Stimulated activated CD8-positive, alpha-beta memory T cell treated with anti-CD3 and anti-CD28 coated beads, Interleukin-4, amount 100 ng/mL, for 24 hours (primary cell): ENCODE measurements around the gene MAGEA6.
"Not testable (repeated sequence)": the region's sequence is repeated elsewhere in the genome, so short reads cannot be mapped to it uniquely, and the experiment has no call there.

ENCODE experiments used
- DNase-seq: peaks from one replicate; pipeline ENCODE4 v3.0.0-alpha.2; 2020; ENCODE audit warnings: low read depth

MAGEA6 gene, protein sequence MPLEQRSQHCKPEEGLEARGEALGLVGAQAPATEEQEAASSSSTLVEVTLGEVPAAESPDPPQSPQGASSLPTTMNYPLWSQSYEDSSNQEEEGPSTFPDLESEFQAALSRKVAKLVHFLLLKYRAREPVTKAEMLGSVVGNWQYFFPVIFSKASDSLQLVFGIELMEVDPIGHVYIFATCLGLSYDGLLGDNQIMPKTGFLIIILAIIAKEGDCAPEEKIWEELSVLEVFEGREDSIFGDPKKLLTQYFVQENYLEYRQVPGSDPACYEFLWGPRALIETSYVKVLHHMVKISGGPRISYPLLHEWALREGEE

DNA sequence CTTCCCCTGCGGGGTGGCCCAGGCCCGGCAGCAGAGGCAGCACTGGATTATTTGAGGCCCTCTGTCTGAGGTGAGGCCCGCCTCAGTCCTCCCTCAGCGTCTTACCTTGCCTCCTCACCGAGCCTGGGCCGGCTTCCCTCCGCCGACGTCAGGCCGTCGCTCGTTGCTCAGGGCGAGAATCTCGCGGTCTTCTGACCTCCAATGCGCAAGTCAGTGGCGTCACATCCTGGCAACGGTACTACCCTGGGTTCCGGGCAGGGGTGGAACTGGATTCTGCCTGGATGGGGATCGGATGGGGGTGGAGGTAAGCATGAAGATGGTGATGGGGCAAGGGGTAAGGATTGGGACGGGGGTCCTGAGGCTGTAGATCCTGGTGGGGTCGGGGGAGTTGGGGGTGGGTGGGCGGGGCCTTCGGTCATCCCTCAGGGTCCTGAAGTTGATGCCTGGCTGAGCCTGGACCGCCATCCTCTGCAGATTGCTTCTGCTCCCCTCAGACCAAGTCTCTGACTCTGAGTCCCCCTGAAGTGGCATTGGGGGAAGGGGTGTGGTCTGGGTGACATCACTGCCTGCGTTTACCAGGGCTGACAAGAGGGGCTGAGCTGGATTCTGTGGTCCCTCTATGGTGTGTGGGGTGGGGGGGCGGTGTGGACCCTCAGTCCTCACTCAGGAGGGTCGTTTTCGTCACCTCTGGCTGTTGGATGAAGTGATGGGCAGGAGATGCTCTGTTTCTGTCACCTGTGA, at the start of gene MAGEA6:
Gene MAGEA6 (minus strand): TSS at position 141 of the 741 bp plus-strand sequence. CDS start 2,039 bp downstream, outside the sequence.
- DNase-seq, result not testable (repeated sequence)

DNA sequence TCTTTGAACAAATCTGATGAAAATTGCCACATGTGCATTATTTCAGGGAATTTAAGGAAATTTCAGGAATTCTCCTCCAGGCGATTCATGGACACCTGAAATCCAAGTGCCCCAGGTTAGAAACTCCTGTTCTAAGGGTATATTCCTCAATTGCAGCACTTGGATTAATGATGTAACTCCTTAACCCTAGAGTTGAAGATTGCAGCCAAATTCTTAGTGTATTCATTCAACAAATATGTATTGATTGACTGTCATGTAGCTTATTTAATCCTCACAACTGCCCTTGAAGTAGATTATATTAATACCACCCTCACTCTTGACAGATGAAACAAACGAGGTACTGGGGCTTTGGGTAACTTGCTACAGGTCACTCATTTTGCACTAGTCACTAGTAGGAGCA, 49.8 kb upstream of the MAGEA6 start:
- no peak for DNase-seq

DNA sequence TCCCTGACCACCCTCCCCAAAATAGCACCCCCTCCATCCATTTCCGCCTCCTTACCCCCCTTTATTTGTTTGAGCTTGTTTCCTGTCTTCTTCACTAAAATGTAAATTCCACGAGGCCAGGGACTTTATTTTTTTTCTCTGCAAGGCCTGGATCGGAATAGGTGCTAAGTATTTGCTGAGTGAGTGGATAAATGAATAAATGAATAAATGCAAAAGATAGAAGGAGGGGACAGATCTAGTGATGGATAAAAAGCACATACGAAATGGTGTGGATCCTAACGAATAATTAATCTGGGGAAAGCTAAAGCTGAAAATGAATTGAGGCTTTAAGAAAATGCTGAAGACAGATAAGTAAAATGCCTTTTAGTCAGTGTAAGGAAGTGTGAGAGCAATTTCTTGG, 48.9 kb upstream of the MAGEA6 start:
- no peak for DNase-seq

DNA sequence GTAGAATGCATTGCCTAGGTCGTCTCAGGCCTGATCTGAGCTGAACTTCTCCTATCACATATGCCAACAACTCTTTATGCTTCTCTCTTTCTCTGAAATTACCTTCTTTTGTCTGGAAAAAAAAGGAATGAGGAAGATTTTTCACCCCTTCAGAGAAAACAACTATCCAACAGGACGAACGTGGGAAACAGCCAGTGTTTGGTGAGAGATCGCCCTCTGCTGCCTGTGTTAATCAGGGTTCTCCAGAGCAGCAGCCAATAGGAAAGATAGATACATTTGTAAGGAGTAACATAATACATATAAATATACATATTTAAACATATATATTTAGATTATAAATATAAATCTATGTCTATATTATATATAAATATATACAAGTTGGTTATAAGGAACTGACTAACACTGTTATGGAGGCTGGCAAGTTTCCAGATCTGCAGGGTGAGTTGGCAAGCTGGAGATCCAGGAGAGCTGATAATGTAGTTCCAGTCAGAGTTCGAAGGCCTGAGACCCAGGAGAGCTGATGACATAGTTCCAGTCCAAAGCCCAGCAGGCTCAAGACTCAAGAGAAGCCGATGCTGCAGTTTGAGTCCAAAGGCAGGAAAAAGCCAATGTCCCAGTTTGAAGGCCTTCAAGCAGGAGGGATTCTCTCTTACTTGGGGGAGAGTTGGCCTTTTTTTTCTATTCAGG, 47.7 kb upstream of the MAGEA6 start:
- no peak for DNase-seq

DNA sequence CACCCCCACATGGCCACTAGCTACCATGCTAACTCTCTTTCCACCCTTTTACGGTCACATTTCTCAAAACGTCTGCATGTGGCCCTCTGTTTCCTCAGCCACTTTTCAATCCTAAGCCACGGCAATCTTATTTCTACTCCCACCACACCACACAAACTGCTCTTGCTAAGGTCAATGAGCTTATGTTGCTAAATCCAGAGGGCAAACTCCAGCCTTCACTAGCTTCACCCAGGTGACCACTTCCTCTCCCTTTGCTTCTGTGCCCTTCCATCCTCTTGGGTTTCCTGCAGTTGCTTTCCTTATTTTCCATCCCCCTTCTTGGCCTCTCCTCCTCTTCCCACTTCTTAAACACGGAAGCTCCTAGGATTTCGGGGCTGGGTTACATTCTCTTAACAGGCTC, 44.6 kb upstream of the MAGEA6 start:
- no peak for DNase-seq

DNA sequence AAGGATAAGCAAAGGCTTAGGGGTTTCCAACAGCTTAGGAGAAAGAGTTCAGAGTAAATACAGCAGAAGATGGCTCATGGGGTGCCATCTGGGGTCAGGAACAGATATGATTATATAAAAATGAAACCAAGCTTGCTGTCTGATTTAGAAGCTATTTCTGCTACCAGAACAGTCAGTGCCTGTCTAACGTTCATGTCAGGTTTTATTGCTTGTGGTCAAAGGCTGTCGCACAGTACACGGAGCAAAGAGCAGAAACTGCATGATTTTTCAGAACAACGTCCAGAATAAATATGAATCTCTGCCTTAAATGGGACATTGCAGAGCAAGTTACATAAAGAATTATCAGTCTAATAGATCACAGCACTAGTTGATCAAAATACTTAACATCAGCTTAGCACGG, 43.7 kb upstream of the MAGEA6 start:
- DNase-seq, result no peak

DNA sequence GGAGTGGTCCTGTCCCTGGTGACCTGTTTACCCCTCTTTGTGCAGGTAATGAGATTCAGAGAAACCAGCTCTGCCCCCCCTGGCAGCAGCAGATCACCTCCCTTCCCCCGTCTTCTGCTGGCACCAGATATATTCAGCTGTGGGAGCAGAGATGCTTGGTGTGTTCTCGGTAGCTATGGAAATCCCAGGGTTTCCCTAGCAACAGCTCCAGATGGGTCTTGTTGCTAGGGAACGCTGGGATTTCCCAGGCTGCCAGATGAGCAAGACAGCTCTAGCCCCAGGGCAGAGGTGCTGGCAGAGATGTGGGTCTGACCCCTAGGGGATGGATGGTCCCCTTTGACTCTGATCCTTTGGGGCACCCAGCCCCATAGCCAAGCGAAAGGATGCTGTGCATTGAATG, 40.9 kb upstream of the MAGEA6 start:
- no peak for DNase-seq

DNA sequence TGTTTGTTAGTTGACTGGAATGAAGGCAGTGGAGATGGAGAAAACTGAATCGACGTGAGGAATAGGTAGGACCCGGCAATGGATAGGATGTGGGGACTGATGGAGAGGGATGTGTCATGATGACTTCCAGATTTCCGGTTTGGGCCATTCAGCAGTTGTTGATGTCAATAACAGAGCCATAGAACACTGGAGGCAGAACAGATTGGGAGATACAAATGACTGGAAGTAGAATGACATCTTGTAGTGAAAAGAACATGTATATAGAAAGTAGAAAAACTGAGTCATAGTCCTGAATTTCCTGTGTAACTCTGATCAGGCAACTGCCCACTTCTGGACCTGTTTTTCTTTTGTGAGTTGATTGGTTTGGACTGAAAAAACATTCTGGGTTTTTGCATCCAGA, 36.5 kb upstream of the MAGEA6 start:
- DNase-seq, result no peak

DNA sequence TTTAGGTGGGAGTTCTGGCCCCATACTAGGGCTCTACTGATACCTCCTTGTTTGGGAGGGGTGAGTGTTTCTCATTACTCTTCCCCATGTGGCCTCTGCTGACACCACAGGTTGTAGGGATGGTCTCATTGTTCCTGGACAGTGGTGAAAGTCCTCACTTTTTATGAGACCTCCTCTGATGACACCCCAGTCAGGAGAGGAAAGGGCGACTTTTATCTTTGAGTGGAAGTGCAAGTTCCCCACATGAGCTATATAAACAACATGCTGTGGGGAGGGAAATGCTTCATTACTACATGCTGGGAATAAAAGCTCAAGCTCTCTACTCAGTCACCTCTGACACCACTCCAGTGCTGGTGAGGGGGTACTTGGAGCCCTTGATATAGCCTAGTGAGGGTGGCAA, 29.5 kb upstream of the MAGEA6 start:
- no peak for DNase-seq

DNA sequence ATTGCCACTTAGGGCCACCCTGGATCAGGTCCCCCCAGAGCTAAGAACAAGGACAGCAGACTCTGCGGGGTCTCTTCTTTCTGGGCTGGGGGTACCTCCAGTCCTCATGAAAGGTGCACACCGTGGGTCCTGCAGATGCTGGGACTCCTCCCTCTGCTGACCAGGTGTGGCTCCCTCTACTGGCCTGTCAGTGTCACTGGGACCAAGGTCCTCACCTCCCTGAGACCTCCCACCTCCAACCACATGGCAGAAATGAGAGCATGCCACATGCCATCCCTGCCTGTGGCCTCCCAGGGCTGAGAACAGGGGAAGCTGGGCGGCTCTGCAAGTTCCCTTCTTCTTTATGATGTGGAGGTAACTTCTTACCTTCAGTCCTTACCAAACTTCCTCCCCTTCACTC, 17.6 kb upstream of the MAGEA6 start:
- DNase-seq, result not testable (repeated sequence)

DNA sequence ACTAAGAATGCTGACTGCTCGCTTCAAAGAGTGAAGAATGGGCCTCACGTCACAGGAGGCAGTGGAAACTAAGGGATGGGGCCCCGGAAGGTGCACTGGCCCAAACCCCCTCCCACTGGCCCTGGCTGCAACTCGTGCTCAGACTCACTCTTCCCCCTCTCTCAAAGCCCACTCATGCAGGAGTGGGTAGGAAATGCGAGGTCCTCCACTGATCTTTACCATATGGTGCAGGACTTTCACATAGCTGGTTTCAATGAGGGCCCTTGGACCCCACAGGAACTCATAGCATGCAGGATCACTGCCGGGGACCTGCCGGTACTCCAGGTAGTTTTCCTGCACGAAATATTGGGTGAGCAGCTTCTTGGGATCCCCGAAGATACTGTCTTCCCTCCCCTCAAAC, 2.9 kb downstream of the MAGEA6 start:
- not testable (repeated sequence) for DNase-seq

DNA sequence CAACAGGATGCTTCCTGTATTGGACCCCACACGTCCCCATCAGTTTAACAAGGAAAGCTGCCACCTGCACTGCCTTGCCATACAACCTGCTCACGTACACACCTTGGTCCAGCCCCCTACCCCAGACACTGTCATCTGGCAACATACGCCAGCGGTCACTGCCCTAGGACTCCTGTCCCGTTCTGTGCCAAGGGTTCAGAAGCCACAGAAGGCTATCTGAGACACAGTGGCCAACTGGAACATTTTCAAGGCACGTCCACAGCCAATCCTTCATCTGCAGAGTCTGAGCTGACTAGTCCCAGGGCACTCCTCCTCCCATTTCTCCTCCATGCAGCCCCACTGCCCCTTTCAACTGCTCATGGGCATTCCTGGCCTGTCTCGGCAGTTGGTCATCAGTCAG, 7.9 kb downstream of the MAGEA6 start:
- not testable (repeated sequence) for DNase-seq

DNA sequence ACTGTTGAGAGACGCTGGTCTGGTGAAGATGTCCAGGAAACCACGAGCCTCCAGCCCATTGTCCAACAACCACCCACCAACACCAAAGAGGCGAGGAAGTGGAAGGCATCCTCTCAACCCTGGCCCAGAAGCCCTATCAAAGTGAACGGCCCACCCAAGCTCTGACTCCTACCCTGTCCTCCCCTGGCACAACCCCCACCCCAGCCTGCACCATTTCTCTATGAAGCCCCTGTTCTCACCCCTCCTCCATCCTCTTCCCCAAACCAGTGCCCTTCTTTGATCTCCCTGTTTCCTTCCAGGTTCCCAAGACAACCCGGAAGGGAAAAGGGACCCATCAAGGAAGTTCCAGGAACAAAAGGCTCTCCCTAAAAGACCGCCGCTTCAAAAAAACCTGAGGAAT, 9.9 kb downstream of the MAGEA6 start:
- DNase-seq, result not testable (repeated sequence)

DNA sequence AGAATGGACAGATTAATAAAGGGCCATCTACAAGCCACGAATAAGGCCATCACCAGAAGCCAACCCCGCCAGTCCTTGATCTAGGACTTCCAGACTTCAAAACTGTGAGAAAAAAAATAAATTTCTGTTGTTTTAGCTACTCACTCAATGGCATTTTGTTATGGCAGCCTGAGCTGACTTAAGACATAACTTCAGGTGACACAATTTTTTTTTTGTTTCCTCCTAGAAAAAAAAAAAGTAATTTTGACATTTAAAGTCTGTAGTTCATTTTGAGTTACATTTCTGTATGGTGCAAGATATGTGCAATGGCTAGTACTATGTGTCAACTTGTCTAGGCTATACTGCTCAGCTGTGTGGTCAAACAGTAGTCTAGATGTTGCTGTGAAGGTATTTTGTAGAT, 10.6 kb downstream of the MAGEA6 start, which contains the start of gene CSAG3:
Gene CSAG3 (plus strand): TSS at position 301 of the 400 bp plus-strand sequence.
- DNase-seq, result not testable (repeated sequence)

DNA sequence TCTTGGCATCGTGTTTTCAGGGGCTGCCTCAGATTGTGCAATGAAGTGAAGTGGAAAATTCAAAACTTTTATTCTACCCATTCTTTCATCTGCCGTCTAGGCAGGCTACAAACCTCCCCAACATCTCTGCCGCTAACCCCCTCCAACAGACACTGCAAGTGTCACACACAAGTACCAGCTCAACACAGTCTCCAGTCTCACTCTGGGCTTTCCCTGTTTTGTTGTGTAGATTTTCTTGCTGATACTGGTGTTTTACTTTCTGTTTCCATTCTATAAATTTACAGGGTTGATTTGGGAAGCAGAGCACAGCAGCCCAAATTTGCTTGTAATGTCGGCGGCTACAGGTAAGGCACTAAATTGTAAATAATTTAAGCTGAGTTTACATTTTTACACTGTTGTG, 14.6 kb downstream of the MAGEA6 start:
- DNase-seq, result not testable (repeated sequence)

DNA sequence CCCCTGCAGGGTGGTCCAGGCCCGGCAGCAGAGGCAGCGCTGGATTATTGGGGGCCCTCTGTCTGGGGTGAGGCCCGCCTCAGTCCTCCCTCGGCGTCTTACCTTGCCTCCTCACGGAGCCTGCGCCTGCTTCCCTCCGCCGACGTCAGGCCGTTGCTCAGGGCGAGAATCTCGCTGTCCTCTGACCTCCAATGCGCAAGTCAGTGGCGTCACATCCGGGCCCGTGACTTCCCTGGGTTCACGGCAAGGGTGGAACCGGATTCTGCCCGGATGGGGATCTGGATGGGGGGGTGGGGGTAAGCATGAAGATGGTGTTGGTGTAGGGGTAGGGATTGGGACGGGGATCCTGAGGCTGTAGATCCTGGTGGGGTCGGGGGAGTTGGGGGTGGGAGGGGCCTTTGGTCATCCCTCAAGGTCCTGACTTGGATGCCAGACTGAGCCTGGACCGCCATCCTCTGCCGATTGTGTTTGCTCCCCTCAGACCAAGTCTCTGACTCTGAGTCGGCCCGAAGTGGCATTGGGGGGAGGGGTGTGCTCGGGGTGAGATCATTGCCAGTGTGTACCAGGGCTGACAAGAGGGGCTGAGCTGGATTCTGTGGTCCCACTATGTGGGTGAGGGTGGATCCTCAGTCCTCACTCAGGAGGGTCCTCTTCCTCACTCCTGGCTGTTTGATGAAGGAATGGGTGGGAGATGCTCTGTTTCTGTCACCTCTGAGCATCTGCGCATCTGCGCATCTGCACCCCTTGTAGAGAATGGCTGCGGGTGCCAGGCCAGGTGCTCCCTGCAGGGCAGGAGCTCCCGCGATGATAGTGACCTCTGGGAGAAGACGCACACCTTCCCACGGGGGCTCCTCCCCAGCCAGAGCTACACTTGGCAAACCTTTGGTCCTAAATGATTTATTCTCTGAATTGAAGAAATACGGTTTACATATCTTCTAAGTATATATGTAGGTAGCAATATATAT, 15.5 kb downstream of the MAGEA6 start, which contains the start of gene MAGEA2:
Gene MAGEA2 (minus strand): TSS at position 157 of the 965 bp plus-strand sequence. CDS start 2,479 bp downstream, outside the sequence.
- DNase-seq, result not testable (repeated sequence)

DNA sequence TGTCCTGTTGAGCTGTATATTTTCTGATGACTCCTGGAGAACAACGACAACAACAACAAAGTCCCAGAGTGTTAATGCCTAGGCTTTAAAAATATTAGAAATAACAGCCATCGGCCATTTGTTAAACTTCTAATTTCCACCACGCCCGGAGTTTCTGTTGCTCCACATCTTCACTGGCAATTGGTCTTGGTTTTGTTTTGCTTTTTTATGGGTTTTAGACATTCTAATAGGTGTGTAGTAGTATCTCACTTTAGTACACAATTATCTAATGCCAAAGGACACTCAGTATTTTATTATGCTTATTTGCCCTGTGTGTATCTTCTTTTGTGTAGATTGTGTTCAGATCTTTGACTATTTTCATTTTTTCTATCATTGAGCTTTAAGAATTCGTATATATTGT, 30.9 kb downstream of the MAGEA6 start:
- no peak for DNase-seq

DNA sequence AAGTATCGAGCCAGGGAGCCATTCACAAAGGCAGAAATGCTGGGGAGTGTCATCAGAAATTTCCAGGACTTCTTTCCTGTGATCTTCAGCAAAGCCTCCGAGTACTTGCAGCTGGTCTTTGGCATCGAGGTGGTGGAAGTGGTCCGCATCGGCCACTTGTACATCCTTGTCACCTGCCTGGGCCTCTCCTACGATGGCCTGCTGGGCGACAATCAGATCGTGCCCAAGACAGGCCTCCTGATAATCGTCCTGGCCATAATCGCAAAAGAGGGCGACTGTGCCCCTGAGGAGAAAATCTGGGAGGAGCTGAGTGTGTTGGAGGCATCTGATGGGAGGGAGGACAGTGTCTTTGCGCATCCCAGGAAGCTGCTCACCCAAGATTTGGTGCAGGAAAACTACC, 33.0 kb downstream of the MAGEA6 start:
- not testable (repeated sequence) for DNase-seq

DNA sequence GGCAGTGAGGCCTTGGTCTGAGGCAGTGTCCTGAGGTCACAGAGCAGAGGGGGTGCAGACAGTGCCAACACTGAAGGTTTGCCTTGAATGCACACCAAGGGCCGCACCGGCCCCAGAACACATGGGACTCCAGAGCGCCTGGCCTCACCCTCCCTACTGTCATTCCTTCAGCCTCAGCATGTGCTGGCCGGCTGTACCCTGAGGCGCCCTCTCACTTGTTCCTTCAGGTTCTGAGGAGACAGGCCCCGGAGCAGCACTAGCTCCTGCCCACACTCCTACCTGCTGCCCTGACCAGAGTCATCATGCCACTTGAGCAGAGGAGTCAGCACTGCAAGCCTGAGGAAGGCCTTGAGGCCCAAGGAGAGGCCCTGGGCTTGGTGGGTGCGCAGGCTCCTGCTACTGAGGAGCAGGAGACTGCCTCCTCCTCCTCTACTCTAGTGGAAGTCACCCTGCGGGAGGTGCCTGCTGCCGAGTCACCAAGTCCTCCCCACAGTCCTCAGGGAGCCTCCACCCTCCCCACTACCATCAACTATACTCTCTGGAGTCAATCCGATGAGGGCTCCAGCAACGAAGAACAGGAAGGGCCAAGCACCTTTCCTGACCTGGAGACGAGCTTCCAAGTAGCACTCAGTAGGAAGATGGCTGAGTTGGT, 33.5 kb downstream of the MAGEA6 start:
- DNase-seq, result no peak

DNA sequence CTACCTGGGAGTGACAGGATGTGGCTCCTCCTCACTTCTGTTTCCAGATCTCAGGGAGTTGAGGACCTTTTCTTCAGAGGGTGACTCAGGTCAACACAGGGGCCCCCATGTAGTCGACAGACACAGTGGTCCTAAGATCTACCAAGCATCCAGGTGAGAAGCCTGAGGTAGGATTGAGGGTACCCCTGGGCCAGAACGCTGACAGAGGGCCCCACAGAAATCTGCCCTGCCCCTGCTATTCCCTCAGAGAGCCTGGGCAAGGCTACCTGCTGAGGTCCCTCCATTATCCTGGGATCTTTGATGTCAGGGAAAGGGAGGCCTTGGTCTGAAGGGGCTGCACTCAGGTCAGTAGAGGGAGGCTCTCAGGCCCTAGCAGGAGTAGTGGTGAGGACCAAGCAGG, 34.4 kb downstream of the MAGEA6 start:
- no peak for DNase-seq
